GM12875 (cell line): Measurements from ENCODE around the gene CACNA2D1.

Experiments
- H3K4me3 ChIP-seq: one replicate; pipeline ENCODE4 v1.5.1; 2011; ENCODE audit warnings: low read depth, low read length, control low read depth
- CTCF ChIP-seq: IDR thresholded peaks from 2 replicates; pipeline ENCODE4 v1.5.1; 2011; ENCODE audit warnings: low read depth, mild to moderate bottlenecking, control low read depth, inconsistent platforms, low read length, moderate library complexity, borderline replicate concordance; ENCODE audit not compliant: insufficient read depth

CACNA2D1 gene

GRCh38 chr7:82284936-82285519 is 158.5 kb downstream of the CACNA2D1 start:
- no peak overlapping the region for H3K4me3 ChIP-seq
- no peak for TF ChIP-seq CTCF

GRCh38 chr7:82275342-82275741 is 168.2 kb downstream of the CACNA2D1 start:
- no peak for TF ChIP-seq CTCF
- H3K4me3 ChIP-seq, result no peak overlapping the region

- no peak overlapping the region for H3K4me3 ChIP-seq
Measured at GRCh38 chr7:82274681-82275080, 168.9 kb downstream of the CACNA2D1 start.

GRCh38 chr7:82273886-82274285 is 169.7 kb downstream of the CACNA2D1 start:
- no peak for TF ChIP-seq CTCF
- H3K4me3 ChIP-seq, result no peak overlapping the region

More at GRCh38 chr7:82274681-82275080, 168.9 kb downstream of the CACNA2D1 start:
- no peak for TF ChIP-seq CTCF

- no peak overlapping the region for H3K4me3 ChIP-seq
- no peak for TF ChIP-seq CTCF
Measured at GRCh38 chr7:82270870-82271269, 172.7 kb downstream of the CACNA2D1 start.

GRCh38 chr7:82268632-82269031 is 174.9 kb downstream of the CACNA2D1 start:
- TF ChIP-seq CTCF, result no peak

GRCh38 chr7:82266081-82266480 is 177.5 kb downstream of the CACNA2D1 start:
- no peak for TF ChIP-seq CTCF
- no peak overlapping the region for H3K4me3 ChIP-seq

More at GRCh38 chr7:82268632-82269031, 174.9 kb downstream of the CACNA2D1 start:
- no peak overlapping the region for H3K4me3 ChIP-seq
